Spleen (tissue), 11 donors: ENCODE results near the gene POF1B. TPM values are rescaled to one million over a fixed set of nuclear protein-coding genes. Genes with fewer than 3 reads are reported as not detected.

Source experiments
- DNase-seq: peaks from one replicate; pipeline ENCODE4 v3.0.0-alpha.2; 2020
- H3K27ac ChIP-seq, 8 donors: fragments of 200-600 bp; sonication (generic) in 7 of 8; 1 replicate in 4 of 8; 2 replicates in 4 of 8; pipeline versions ENCODE4 v1.5.0 to v1.8.0; 2016 to 2021; ENCODE audit warnings: inconsistent platforms in 4 of 8, mild to moderate bottlenecking in 4 of 8, moderate library complexity in 1 of 8
- H3K27me3 ChIP-seq, 7 donors: fragments of 200-600 bp; sonication (generic) in 6 of 7; replicated peaks in 1 of 7; 1 replicate in 4 of 7; 2 replicates in 3 of 7; pipeline versions ENCODE4 v1.5.0 to v1.8.0; 2016 to 2021; ENCODE audit warnings: inconsistent platforms in 3 of 7, mild to moderate bottlenecking in 1 of 7
- H3K36me3 ChIP-seq, 6 donors: fragments of 200-600 bp; sonication (generic) in 5 of 6; 1 replicate in 4 of 6; 2 replicates in 2 of 6; pipeline versions ENCODE4 v1.5.0 to v1.8.0; 2016 to 2021; ENCODE audit warnings: inconsistent platforms in 2 of 6
- H3K4me1 ChIP-seq, 6 donors: fragments of 200-600 bp; sonication (generic) in 5 of 6; 1 replicate in 3 of 6; 2 replicates in 3 of 6; pipeline versions ENCODE4 v1.5.0 to v1.8.0; 2016 to 2021; ENCODE audit warnings: inconsistent platforms in 3 of 6
- H3K4me3 ChIP-seq, 8 donors: fragments of 200-600 bp; sonication (generic) in 7 of 8; 1 replicate in 4 of 8; 2 replicates in 4 of 8; pipeline versions ENCODE4 v1.5.0 to v1.8.0; 2016 to 2021; ENCODE audit warnings: inconsistent platforms in 4 of 8, mild to moderate bottlenecking in 4 of 8, moderate library complexity in 2 of 8
- H3K9me3 ChIP-seq, 8 donors: fragments of 200-600 bp; sonication (generic) in 7 of 8; 1 replicate in 4 of 8; 2 replicates in 4 of 8; pipeline versions ENCODE4 v1.5.0 to v1.8.0; 2016 to 2021; ENCODE audit warnings: inconsistent platforms in 4 of 8
- CTCF ChIP-seq, 11 experiments: fragments of 200-600 bp in 7 of 11; fragments of 450-650 bp in 4 of 11; sonication (generic) in 4 of 11; IDR thresholded peaks in 8 of 11; conservative IDR thresholded peaks in 3 of 11; 1 replicate in 7 of 11; 2 replicates in 4 of 11; pipeline versions ENCODE4 v1.4.0 to v1.8.0; 2016 to 2021; ENCODE audit warnings: antibody characterized with exemption in 11 of 11, inconsistent platforms in 4 of 11, mild to moderate bottlenecking in 1 of 11
- POLR2A ChIP-seq, 3 donors: fragments of 450-650 bp; IDR thresholded peaks; one replicate each; pipeline ENCODE4 v1.5.1; 2017; ENCODE audit warnings: antibody characterized with exemption in 3 of 3, mild to moderate bottlenecking in 1 of 3
- POLR2AphosphoS5 ChIP-seq, 3 donors: sonication (generic); formaldehyde crosslinking; IDR thresholded peaks; one replicate each; pipeline ENCODE4 v1.5.1; 2017; ENCODE audit warnings: antibody characterized with exemption in 3 of 3
- WGBS, 5 donors: extraction: QIAGEN DNeasy Blood & Tissue Kit in 3 of 5; methylation state at CpG; one replicate each; pipeline versions ENCODE4 v1.1.5 to v1.1.7; 2013 to 2018; 5-methylcytosine and 5-hydroxymethylcytosine counted together
- intact Hi-C: fragments of 100-400 bp; cut with DNase I; formaldehyde crosslinking; loops from one replicate; pipeline ENCODE4 v1.15.0; 2023; ENCODE audit warnings: low total_unique reads
- polyA plus RNA-seq, 3 donors: library from polyadenylated mRNA; stranded (reverse); fragments of 200-250 nt; gene quantifications; one replicate each; pipeline ENCODE4 v1.2.1, GENCODE V29; 2013
- total RNA-seq, 7 donors: library from RNA; depleted of rRNA in 3 of 7; stranded (reverse); fragments of >200 nt in 3 of 7; fragmentation: NEBNext Ultra II Directional in 4 of 7; extraction: Animal tissue kit (Norgen Biotek cat#: 25700) in 4 of 7; gene quantifications; one replicate each; pipeline versions ENCODE4 v1.1.0 to v1.2.1, GENCODE V29; 2016 to 2021
- donor health status: healthy with polysubstance abuse.
- donor health status: DM: no; HTN: no; CAD: no; lungs with moderate emphysema.
- donor health status: DM: no; HTN: no; CAD: no.
- donor health status: Bipolar disorder and iron deficiency.
- donor health status: healthy.
- donor health status: DM: no; HTN: no; CAD: no.
- donor health status: DM: yes; HTN: yes; CAD: no.

The POF1B gene
- total and polyA plus RNA-seq, 10 donors, result 0.09 to 9.6 (median 4.2) TPM

DNA sequence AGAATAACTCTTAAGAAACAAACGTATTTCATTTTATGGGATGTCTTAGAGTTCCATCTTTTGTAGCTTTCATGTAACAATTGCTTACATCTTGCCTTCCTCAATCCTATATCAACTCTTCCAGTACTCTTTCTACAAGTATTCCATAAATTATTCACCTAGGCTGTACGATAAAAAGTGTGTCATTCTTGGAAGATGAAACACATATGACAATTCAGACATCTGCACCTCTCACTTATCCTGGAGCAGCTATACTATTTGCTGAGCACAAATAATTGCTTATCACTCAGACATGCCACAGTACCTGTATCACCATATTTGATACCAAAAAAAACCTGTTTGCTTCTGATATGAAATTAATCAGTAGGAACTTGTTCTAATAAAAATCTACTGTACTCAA is 1.0 kb downstream of the POF1B start:
- H3K4me3 ChIP-seq, result peak overlapping the region in 3 of 8 donors; percentile 18 to 48 (median 23)
- no peaks in the 10 kb centered on the region for H3K36me3 ChIP-seq
- WGBS, 5 donors, result 48 to 75% (median 56%) methylated on average over 2 of the region's 2 CpGs
- no peaks in the 10 kb centered on the region for H3K27me3 ChIP-seq
- no peak for TF ChIP-seq POLR2AphosphoS5 (IDR thresholded peaks at IDR 0.05)
- TF ChIP-seq CTCF (IDR thresholded peaks at IDR 0.05 in 8 of 11, conservative IDR thresholded peaks at IDR 0.05 in 3 of 11), result no peak
- TF ChIP-seq POLR2A (IDR thresholded peaks at IDR 0.05), result no peak
- intact Hi-C loops, result no loop called here
- DNase-seq, result no peak
- H3K27ac ChIP-seq, result peak overlapping the region in 3 of 8 donors; percentile 47 to 58 (median 56)
- no peaks in the 10 kb centered on the region for H3K9me3 ChIP-seq
- no peaks in the 10 kb centered on the region for H3K4me1 ChIP-seq

GRCh38 chrX:85375333-85375738 is 4.1 kb downstream of the POF1B start:
- Histone ChIP-seq H3K36me3 (no peaks in the 10 kb centered on the region), H3K27ac (peak overlapping the region in 3 of 8 donors; percentile 28 to 51 (median 34)), H3K4me1 (no peaks in the 10 kb centered on the region), H3K9me3 (no peaks in the 10 kb centered on the region), H3K4me3 (no peak overlapping the region), H3K27me3 (no peaks in the 10 kb centered on the region)
- intact Hi-C loops, result no loop called here
- DNase-seq, result no peak
- TF ChIP-seq CTCF (IDR thresholded peaks at IDR 0.05 in 8 of 11, conservative IDR thresholded peaks at IDR 0.05 in 3 of 11) (no peak), POLR2A (IDR thresholded peaks at IDR 0.05) (no peak), POLR2AphosphoS5 (IDR thresholded peaks at IDR 0.05) (no peak)
- WGBS, 5 donors, result 28 to 47% (median 43%) methylated on average over 5 of the region's 5 CpGs

DNA sequence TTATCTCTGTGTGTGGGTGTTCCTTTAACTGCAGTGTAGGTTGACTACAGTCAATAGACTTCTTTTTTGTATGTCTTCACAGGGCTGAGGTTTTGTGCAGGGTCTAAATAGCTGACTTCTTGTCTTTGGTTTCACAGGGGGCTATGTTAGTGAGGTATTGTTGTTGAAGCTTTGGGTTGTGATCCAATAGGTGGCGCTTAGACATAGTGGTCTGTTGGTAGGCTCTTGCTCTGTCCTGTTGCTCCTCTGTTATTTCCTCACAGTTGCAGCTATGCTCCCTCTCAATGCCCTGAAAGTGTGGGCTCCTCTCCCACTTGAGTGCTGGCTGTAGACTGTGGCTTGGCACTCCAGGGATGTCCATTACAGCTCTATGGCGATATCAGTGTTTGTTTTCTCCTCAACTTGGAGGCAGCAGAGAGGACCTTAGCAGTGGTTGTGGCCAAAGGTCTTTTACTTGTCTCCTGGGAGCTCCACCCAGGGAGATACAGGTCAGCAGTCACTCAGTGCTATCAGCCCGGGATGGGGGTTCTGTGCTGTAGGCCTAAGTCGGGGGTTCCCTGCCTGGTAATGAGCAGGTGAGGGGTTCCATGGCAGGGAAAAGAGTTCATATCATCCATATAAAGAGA is 14.0 kb downstream of the POF1B start:
- intact Hi-C loops, result no loop called here
- WGBS, 5 donors, result 58 to 81% (median 61%) methylated on average over 3 to 4 of the region's 4 CpGs

More for the DNA sequence above, 14.0 kb downstream of the POF1B start:
- Histone ChIP-seq H3K9me3 (peaks cover 0 to 7% (median 0%) of the 10 kb centered on the region in 8 donors), H3K36me3 (no peaks in the 10 kb centered on the region), H3K27ac (no peak overlapping the region), H3K27me3 (no peaks in the 10 kb centered on the region), H3K4me1 (no peaks in the 10 kb centered on the region), H3K4me3 (no peak overlapping the region)
- TF ChIP-seq POLR2A (IDR thresholded peaks at IDR 0.05) (no peak), POLR2AphosphoS5 (IDR thresholded peaks at IDR 0.05) (no peak), CTCF (IDR thresholded peaks at IDR 0.05 in 8 of 11, conservative IDR thresholded peaks at IDR 0.05 in 3 of 11) (no peak)
- peak; percentile 23 for DNase-seq
